ENCODE measurements around the gene APBA3. TPM values are rescaled to one million over a fixed set of nuclear protein-coding genes. Genes with fewer than 3 reads are reported as not detected.

Gene APBA3
- total RNA-seq = 10 to 100 TPM; 49.3 to 75.0 TPM

DNA sequence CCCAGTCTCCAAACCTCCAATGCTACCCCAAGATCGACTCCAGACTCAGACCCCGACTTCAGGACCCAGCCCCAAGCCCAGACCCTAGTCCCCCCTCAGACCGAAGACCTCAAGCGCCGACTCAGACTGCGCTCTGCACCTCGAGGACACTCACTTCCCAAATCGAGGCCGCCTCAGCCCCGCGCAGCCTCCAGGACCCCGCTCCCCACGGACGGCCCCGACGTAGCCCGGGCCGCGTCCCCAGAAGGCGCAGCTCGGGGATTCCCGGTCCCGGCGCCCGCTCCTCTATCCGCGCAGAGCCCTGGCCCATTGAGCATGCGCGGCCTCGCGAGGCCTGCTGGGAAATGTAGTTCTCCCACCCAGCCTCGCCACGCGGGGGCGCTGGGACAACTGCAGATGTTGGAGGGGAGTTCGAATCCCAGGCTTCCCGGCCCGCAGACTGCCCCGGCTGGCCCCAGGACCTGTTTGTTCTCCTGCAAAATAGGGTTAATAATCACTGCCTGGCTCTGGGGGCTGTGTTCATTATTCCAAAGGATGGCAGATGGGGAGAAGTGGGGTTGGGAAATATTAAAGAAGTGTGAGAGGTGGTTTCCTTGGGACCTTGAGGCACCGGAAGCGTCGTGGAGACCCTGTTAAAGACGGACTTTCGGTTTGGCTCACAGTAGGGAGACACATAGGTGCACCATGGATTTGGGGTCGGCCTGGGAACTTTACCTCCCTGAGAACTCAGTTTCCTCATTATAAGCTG lies at the start of gene APBA3:
TSS of gene APBA3 (minus strand) at position 311 of the 748 bp plus-strand sequence. CDS start 1,428 bp downstream, outside the sequence.
- peaks cover 11% of the 10 kb centered on the region for H3K4me1 Mint-ChIP-seq
- H3K36me3 Mint-ChIP-seq (ENCODE audit: low read depth) = peaks cover 61% of the 10 kb centered on the region
- H3K27ac Mint-ChIP-seq = peak within 1 kb of the TSS; percentile 100
- peak; percentile 57 for ATAC-seq (replicated peaks)
- H3K27me3 Mint-ChIP-seq = no peaks in the 10 kb centered on the region
- no peaks in the 10 kb centered on the region for H3K9me3 Mint-ChIP-seq
- peak within 1 kb of the TSS; percentile 99 for H3K4me3 Mint-ChIP-seq

DNA sequence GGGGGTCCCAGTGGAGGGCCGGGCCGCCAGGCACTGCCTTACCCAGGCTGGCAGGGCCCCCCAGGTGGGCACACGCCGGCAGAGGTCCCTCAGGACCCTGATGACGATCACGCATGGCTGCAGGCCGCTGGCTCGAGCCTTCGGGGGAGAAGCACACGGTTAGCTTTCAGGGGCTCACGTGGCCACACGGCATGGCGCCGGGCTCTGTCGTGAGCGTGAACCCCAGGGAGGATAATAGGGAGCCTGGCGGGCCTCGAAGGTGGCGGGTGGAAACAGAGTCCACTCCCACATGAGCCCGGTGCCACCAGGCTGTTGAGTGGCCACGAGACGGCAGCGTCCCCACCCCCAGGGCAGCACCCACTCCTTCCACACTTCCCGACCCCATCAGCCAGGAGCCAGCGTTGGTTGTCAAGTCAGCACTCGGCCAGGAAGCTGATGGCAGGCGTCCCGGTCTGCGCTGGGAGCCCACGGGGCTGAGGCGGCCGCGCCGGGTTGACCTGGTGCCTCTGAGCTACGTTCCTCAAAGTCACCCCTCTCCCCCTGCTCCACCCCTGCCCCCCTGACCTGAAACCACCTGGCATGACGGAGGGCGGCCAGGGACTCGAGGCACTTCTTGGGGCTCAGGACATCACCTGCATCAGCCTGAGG lies 49.3 kb upstream of the APBA3 start:
- ATAC-seq (replicated peaks) = no peak
- H3K36me3 Mint-ChIP-seq (ENCODE audit: low read depth) = peaks cover 8% of the 10 kb centered on the region
- no peak overlapping the region for H3K27ac Mint-ChIP-seq
- H3K27me3 Mint-ChIP-seq = no peaks in the 10 kb centered on the region
- peak overlapping the region; percentile 17 for H3K4me3 Mint-ChIP-seq
- peaks cover 4% of the 10 kb centered on the region for H3K9me3 Mint-ChIP-seq
- H3K4me1 Mint-ChIP-seq = peaks cover 13% of the 10 kb centered on the region

DNA sequence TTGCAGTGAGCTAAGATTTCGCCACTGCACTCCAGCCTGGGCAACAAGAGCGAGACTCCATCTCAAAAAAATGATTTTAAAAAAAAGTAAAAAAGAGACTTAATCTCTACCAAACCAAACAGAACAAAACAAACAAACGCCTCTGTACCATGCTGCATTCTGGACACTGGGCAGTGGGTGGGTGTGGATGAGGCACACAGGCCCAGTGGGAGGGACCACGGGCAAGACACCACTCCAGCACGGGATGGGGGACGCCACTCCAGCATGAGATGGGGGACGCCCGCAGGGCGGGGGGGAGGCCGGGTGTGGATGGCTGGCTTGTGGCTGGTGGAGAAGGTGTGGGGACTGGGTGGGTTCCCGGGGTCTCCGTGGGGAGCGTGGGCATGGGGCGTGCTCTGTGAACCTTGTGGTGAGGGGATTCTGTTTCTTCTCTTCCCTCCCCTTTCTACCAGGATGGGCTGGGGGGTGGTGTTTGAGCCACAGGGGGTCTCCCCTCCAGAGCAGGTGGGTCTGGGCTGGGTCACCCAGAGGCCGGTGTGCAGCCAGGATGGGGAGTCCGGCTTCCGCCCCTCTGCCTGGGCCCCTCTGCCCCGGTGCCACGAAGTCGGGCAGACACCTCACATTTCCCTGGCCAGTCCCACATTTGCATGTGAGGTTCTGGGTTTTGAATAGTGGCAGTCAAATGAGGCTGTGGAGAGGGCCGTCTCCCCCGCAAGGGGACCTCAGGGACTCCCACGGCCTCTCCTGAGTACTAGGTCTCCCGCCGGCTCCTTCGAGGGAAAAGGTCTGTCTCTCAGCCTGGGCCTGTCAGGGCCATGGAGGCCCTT lies 48.6 kb upstream of the APBA3 start:
- Mint-ChIP-seq H3K36me3 (ENCODE audit: low read depth) (peaks cover 8% of the 10 kb centered on the region), H3K27me3 (no peaks in the 10 kb centered on the region), H3K4me3 (no peak overlapping the region), H3K27ac (no peak overlapping the region), H3K9me3 (peaks cover 4% of the 10 kb centered on the region), H3K4me1 (peaks cover 13% of the 10 kb centered on the region)
- peak; percentile 16 for ATAC-seq (replicated peaks)

- H3K4me3 Mint-ChIP-seq = no peak overlapping the region
- no peaks in the 10 kb centered on the region for H3K27me3 Mint-ChIP-seq
- H3K9me3 Mint-ChIP-seq = peaks cover 4% of the 10 kb centered on the region
- no peak overlapping the region for H3K27ac Mint-ChIP-seq
- H3K4me1 Mint-ChIP-seq = peaks cover 13% of the 10 kb centered on the region
- ATAC-seq (replicated peaks) = no peak
- peaks cover 8% of the 10 kb centered on the region for H3K36me3 Mint-ChIP-seq (ENCODE audit: low read depth)
Measured at GRCh38 chr19:3808420-3809143, 47.1 kb upstream of the APBA3 start.

- Mint-ChIP-seq H3K9me3 (peaks cover 4% of the 10 kb centered on the region), H3K4me1 (peaks cover 11% of the 10 kb centered on the region)
- ATAC-seq (replicated peaks) = no peak
Measured at GRCh38 chr19:3807574-3808354, 46.3 kb upstream of the APBA3 start.

DNA sequence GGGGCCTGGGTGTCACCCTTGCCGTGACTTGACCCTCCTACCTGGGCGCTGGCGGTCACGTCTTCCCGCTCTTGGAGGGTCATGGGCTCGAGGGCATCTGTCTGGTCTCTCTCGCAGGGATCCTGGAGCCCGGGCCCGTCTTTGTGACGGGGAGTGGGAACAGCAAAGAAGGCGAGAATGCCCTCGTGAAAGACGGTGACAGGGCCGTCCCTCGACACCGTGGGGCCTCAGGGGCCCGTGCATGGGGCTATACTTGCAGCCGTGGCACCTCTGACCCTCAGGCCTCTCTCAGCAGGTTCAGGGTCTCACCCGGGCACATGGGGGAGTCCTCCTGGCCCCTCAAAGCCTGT lies 45.6 kb upstream of the APBA3 start:
- Mint-ChIP-seq H3K36me3 (ENCODE audit: low read depth) (no peaks in the 10 kb centered on the region), H3K27me3 (no peaks in the 10 kb centered on the region), H3K4me1 (peaks cover 5% of the 10 kb centered on the region), H3K4me3 (no peak overlapping the region), H3K9me3 (peaks cover 4% of the 10 kb centered on the region), H3K27ac (no peak overlapping the region)
- ATAC-seq (replicated peaks) = no peak

More at GRCh38 chr19:3807574-3808354, 46.3 kb upstream of the APBA3 start:
- Mint-ChIP-seq H3K36me3 (ENCODE audit: low read depth) (peaks cover 6% of the 10 kb centered on the region), H3K27ac (no peak overlapping the region), H3K27me3 (no peaks in the 10 kb centered on the region), H3K4me3 (no peak overlapping the region)

DNA sequence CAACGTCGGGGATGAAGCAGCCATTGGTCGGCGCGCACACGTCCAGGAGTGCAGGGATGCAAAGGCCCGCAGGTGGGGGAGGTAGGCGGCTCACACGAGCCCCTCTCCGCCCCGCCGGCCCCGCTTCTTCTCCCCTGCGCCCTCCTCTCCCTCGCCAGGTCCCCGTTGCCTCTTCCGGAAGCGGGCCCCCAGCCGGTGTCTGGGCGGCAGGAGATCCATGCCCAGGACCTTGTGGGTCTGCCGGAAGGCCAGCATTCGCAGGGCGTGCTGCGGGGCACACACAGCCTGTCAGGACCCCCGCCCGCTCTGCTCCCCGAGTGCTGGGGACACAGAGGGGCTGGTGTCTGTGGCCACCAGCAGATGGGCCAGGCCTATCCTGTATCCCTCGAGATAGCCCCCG lies 44.4 kb upstream of the APBA3 start:
- H3K36me3 Mint-ChIP-seq (ENCODE audit: low read depth) = no peaks in the 10 kb centered on the region

DNA sequence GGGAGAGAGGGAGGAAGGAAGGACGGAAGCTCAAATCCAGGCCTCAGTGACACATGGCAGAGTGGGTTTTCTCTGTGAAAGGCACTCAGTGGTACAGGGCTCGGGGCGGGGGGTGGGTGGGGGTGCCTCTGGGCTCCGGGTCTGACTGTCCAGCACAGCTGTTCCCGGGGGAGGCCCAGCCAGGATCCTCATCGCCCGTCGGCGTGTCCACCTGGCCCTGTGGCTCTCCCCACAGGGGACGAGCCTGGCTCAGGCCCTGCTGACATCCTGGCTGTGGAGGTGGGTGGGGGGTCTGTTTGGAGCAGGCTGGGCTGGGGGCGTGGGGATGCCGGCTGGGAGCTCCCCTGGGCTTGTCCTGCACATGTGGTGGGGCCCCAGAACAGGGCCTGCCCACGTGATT lies 42.9 kb upstream of the APBA3 start:
- H3K4me1 Mint-ChIP-seq = peaks cover 5% of the 10 kb centered on the region
- peaks cover 4% of the 10 kb centered on the region for H3K9me3 Mint-ChIP-seq
- no peak overlapping the region for H3K27ac Mint-ChIP-seq
- H3K4me3 Mint-ChIP-seq = no peak overlapping the region
- no peaks in the 10 kb centered on the region for H3K36me3 Mint-ChIP-seq (ENCODE audit: low read depth)
- ATAC-seq (replicated peaks) = no peak
- no peaks in the 10 kb centered on the region for H3K27me3 Mint-ChIP-seq

More for the DNA sequence above, 44.4 kb upstream of the APBA3 start:
- ATAC-seq (replicated peaks) = no peak
- H3K4me1 Mint-ChIP-seq = peaks cover 5% of the 10 kb centered on the region
- no peak overlapping the region for H3K27ac Mint-ChIP-seq
- H3K4me3 Mint-ChIP-seq = no peak overlapping the region
- peaks cover 4% of the 10 kb centered on the region for H3K9me3 Mint-ChIP-seq
- H3K27me3 Mint-ChIP-seq = no peaks in the 10 kb centered on the region

DNA sequence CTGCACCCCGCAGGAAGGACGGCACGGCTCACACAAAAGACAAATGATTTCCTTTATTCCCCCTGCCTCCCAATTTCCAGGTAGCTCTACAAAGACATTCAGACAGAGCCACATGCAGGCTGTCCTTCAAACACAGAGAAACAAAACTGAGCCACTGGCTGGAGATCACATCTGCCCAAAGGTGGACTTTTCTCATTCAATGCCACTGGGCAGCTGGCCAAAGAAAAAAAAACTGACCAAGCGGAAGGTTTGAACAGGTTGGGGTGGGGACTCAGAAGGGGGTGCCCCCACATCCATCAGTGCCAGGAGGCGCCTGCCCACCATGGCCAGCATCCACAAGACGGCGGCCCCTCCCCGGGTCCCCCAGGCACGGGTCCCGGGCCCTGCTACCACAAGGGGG lies 42.5 kb upstream of the APBA3 start:
- no peak for ATAC-seq (replicated peaks)
- Mint-ChIP-seq H3K27ac (no peak overlapping the region), H3K9me3 (peaks cover 4% of the 10 kb centered on the region), H3K36me3 (ENCODE audit: low read depth) (no peaks in the 10 kb centered on the region), H3K4me3 (no peak overlapping the region), H3K27me3 (no peaks in the 10 kb centered on the region), H3K4me1 (peaks cover 9% of the 10 kb centered on the region)

DNA sequence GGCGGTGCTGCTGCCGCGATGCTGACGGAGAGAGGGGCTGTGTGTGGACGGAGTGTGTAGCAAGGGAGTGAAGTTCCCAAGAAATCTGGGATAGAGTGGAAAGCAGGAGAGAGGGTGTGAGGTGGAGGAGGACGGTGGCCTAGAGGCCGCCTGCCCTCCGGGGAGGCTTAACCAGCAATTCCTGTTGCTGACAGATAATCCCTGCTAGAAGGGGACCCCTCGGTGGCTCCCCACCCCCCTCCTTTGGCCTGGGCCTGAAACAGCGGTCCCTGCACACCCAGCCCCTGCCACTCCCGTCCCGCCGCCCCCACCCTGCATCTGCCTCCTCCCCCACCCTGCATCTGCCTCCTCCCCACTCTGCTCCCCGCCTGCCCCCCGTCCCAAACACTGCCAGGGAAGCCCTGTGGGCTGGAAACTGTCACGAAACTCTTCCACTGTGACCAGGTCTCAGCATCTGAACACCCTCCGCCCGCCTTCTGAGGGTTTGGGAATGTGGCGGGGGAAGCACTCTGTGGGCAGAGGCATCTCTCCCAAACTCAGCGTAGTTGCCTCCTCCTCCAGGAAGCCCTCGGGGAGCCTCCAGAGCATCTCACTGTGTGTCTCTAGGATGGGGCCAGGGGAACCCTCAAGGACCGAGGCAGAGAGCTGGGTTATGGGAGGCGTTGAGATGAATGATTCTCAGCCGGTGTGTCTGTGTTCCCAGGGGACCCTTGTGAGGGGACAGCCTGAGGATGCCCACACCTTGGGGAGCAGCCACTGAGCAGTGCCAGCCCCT lies 41.8 kb upstream of the APBA3 start:
- no peak overlapping the region for H3K4me3 Mint-ChIP-seq
- peaks cover 3% of the 10 kb centered on the region for H3K9me3 Mint-ChIP-seq
- peaks cover 9% of the 10 kb centered on the region for H3K4me1 Mint-ChIP-seq
- no peaks in the 10 kb centered on the region for H3K27me3 Mint-ChIP-seq
- H3K27ac Mint-ChIP-seq = no peak overlapping the region
- H3K36me3 Mint-ChIP-seq (ENCODE audit: low read depth) = no peaks in the 10 kb centered on the region
- ATAC-seq (replicated peaks) = no peak

DNA sequence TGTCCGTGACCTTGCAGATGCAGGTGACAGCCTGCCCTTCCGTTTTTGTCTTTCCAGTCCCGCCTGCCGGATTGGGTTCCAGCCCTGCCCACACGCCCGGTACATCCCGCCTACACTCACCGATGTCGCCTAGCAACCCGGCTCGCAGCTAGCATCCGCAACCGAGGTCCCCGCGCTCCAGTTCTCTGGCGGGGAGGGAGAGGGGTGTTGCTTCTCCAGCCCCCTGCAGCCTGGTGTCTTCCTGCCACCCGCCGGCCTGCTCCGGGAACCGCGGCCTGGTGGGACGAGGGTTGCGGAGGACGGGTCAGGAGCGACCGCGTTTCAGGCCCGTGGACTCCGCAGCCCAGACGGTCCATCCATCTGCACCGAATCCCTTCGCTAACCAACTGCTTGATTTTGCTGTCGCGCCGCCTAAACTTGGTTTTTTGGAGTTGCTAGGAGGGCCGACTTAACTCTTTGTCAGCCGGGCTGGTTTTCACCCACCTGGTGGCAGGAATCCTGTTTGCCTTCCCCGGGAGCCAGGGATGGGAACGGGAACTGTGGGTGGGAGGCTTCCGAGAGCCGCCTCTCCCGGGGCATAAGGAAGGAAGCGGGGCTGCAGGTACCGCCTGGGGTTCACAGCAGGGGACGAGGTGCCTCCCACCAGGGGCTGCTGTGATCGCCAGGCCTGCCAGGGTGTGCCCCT lies 40.1 kb upstream of the APBA3 start:
- no peaks in the 10 kb centered on the region for H3K36me3 Mint-ChIP-seq (ENCODE audit: low read depth)
- peaks cover 14% of the 10 kb centered on the region for H3K4me1 Mint-ChIP-seq
- H3K9me3 Mint-ChIP-seq = peaks cover 5% of the 10 kb centered on the region
- H3K27ac Mint-ChIP-seq = no peak overlapping the region
- peak overlapping the region; percentile 50 for H3K4me3 Mint-ChIP-seq
- H3K27me3 Mint-ChIP-seq = no peaks in the 10 kb centered on the region
- ATAC-seq (replicated peaks) = peak; percentile 57

DNA sequence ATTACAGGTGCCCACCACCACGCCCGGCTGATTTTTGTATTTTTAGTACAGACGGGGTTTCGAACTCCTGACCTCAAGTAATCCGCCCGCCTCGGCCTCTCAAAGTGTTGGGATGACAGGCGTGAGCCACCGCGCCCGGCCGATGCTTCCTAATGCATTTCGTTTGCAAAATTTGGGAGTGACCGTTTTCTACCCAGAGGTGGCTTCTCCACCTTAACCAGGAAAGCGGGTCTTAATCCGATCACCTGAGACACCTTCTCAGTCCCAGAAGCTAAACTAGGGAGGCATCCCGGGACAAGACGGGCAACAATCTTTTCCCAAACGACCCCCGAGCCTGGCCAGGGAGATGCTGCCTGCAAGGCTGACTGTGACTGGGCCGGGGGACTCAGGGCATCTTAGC lies 39.5 kb upstream of the APBA3 start:
- H3K36me3 Mint-ChIP-seq (ENCODE audit: low read depth) = no peaks in the 10 kb centered on the region
- no peak overlapping the region for H3K27ac Mint-ChIP-seq
- peak overlapping the region; percentile 50 for H3K4me3 Mint-ChIP-seq
- H3K27me3 Mint-ChIP-seq = no peaks in the 10 kb centered on the region
- ATAC-seq (replicated peaks) = no peak
- peaks cover 14% of the 10 kb centered on the region for H3K4me1 Mint-ChIP-seq
- H3K9me3 Mint-ChIP-seq = peaks cover 7% of the 10 kb centered on the region

Data from activated T-helper 17 cell treated with anti-CD3 and anti-CD28 coated beads, Interleukin-2, amount 50 U/mL, for 72 hours (primary cell).